HEK293 (cell line): ENCODE measurements around the gene RNF222.

ENCODE experiments used
- GLIS1 ChIP-seq: fragments of 450-650 bp; formaldehyde crosslinking; IDR thresholded peaks from 2 replicates; pipeline ENCODE4 v1.5.1; 2016; ENCODE audit warnings: missing biosample characterization, missing genetic modification characterization
- KLF9 ChIP-seq: fragments of 450-650 bp; formaldehyde crosslinking; IDR thresholded peaks from 2 replicates; pipeline ENCODE4 v1.5.1; 2016; ENCODE audit warnings: missing biosample characterization, missing genetic modification characterization, low read depth
- MEIS1 ChIP-seq: sonication (generic); formaldehyde crosslinking; IDR thresholded peaks from 2 replicates; pipeline ENCODE4 v1.8.1; 2022; ENCODE audit warnings: missing genetic modification reagents, mild to moderate bottlenecking, borderline replicate concordance
- OVOL3 ChIP-seq: fragments of 450-650 bp; formaldehyde crosslinking; IDR thresholded peaks from 2 replicates; pipeline ENCODE4 v1.5.1; 2016; ENCODE audit warnings: missing biosample characterization, missing genetic modification characterization
- PRDM10 ChIP-seq: fragments of 450-650 bp; formaldehyde crosslinking; IDR thresholded peaks from 2 replicates; pipeline ENCODE4 v1.5.1; 2016; ENCODE audit warnings: missing biosample characterization, missing genetic modification characterization
- PRDM2 ChIP-seq: fragments of 450-650 bp; formaldehyde crosslinking; IDR thresholded peaks from 2 replicates; pipeline ENCODE4 v1.5.1; 2016; ENCODE audit warnings: missing biosample characterization, missing genetic modification characterization, borderline replicate concordance
- SP3 ChIP-seq: fragments of 450-650 bp; formaldehyde crosslinking; IDR thresholded peaks from 2 replicates; pipeline ENCODE4 v1.5.1; 2016; ENCODE audit warnings: missing biosample characterization, missing genetic modification characterization
- TRIM28 ChIP-seq: IDR thresholded peaks from 2 replicates; pipeline ENCODE4 v1.6.1; 2011; ENCODE audit warnings: low read length, control low read depth, borderline replicate concordance
- ZBTB6 ChIP-seq: fragments of 450-650 bp; formaldehyde crosslinking; IDR thresholded peaks from 2 replicates; pipeline ENCODE4 v1.5.1; 2017; ENCODE audit warnings: missing biosample characterization, missing genetic modification characterization
- ZNF202 ChIP-seq: fragments of 450-650 bp; formaldehyde crosslinking; IDR thresholded peaks from 2 replicates; pipeline ENCODE4 v1.5.1; 2016; ENCODE audit warnings: missing biosample characterization, missing genetic modification characterization, borderline replicate concordance
- ZNF341 ChIP-seq: fragments of 450-650 bp; formaldehyde crosslinking; IDR thresholded peaks from 2 replicates; pipeline ENCODE4; 2016; ENCODE audit warnings: low read depth, missing biosample characterization, missing genetic modification characterization
- ZNF404 ChIP-seq: fragments of 450-650 bp; formaldehyde crosslinking; IDR thresholded peaks from 2 replicates; pipeline ENCODE4 v1.5.1; 2017; ENCODE audit warnings: missing biosample characterization, missing genetic modification characterization
- ZNF416 ChIP-seq: fragments of 450-650 bp; formaldehyde crosslinking; IDR thresholded peaks from 2 replicates; pipeline ENCODE4 v1.5.1; 2016; ENCODE audit warnings: missing biosample characterization, missing genetic modification characterization
- ZNF426 ChIP-seq: fragments of 450-650 bp; formaldehyde crosslinking; IDR thresholded peaks from 2 replicates; pipeline ENCODE4 v1.5.1; 2017; ENCODE audit warnings: missing biosample characterization, missing genetic modification characterization, mild to moderate bottlenecking, inconsistent platforms, moderate library complexity
- ZNF433 ChIP-seq: fragments of 450-650 bp; formaldehyde crosslinking; IDR thresholded peaks from 2 replicates; pipeline ENCODE4 v1.5.1; 2016; ENCODE audit warnings: missing biosample characterization, missing genetic modification characterization, low read depth
- ZNF518A ChIP-seq: fragments of 450-650 bp; formaldehyde crosslinking; conservative IDR thresholded peaks from 2 replicates; pipeline ENCODE4 v1.5.1; 2016; ENCODE audit warnings: low read depth, missing biosample characterization, missing genetic modification characterization
- ZNF580 ChIP-seq: fragments of 450-650 bp; formaldehyde crosslinking; IDR thresholded peaks from 2 replicates; pipeline ENCODE4 v1.5.1; 2016; ENCODE audit warnings: missing biosample characterization, missing genetic modification characterization
- ZNF791 ChIP-seq: fragments of 450-650 bp; formaldehyde crosslinking; IDR thresholded peaks from 2 replicates; pipeline ENCODE4 v1.5.1; 2016; ENCODE audit warnings: missing biosample characterization, missing genetic modification characterization
- ZSCAN30 ChIP-seq: fragments of 450-650 bp; IDR thresholded peaks from 2 replicates; pipeline ENCODE4 v1.5.1; 2018; ENCODE audit warnings: missing biosample characterization, mild to moderate bottlenecking, missing genetic modification characterization, moderate library complexity
- ZSCAN5A ChIP-seq: fragments of 450-650 bp; formaldehyde crosslinking; IDR thresholded peaks from 2 replicates; pipeline ENCODE4 v1.5.1; 2016; ENCODE audit warnings: missing biosample characterization, missing genetic modification characterization

Gene RNF222

GRCh38 chr17:8435245-8436168 lies 37.9 kb upstream of the RNF222 start, which contains the start of gene NDEL1 (continued):
- TF ChIP-seq PRDM2 (no peak), ZNF416 (tag by site-specific recombination) (no peak), ZNF404 (tag by site-specific recombination) (no peak), TRIM28 (no peak), KLF9 (peak; percentile 90), MEIS1 (no peak), ZNF202 (no peak), ZBTB6 (tag by site-specific recombination) (no peak), ZNF518A (tag by site-specific recombination) (0 out of 2 replicates have a peak, but pooled peaks have one; percentile 13), ZNF433 (no peak), ZSCAN5A (tag by site-specific recombination) (0 out of 2 replicates have a peak, but pooled peaks have one; percentile 14), GLIS1 (peak; percentile 50), ZNF791 (tag by site-specific recombination) (no peak), ZNF580 (tag by site-specific recombination) (no peak), ZSCAN30 (peak; percentile 74), ZNF426 (tag by site-specific recombination) (no peak), SP3 (tag by site-specific recombination) (peak; percentile 84), OVOL3 (tag by site-specific recombination) (no peak), PRDM10 (no peak), ZNF341 (tag by site-specific recombination) (peak; percentile 81)
